Kidney (tissue), 14 donors: ENCODE data around the gene ADAMTSL3. TPM values are rescaled to one million over a fixed set of nuclear protein-coding genes. Genes with fewer than 3 reads are reported as not detected.

ENCODE experiments used
- DNase-seq, 5 donors: peaks; one replicate each; pipeline ENCODE4 v3.0.0-alpha.2; 2013 to 2020
- FAIRE-seq: peaks from 2 replicates; lab custom pipeline; 2012; peaks lifted over from hg19 to GRCh38; lab: Jason Lieb, UNC
- H3K27ac ChIP-seq, 2 donors: one replicate each; pipeline ENCODE4 v1.7.0; 2013; ENCODE audit warnings: low read depth in 2 of 2, low read length in 2 of 2, inconsistent platforms in 1 of 2
- H3K27me3 ChIP-seq: one replicate; pipeline ENCODE4 v1.7.1; 2013; ENCODE audit warnings: low read length, inconsistent platforms; ENCODE audit not compliant: control insufficient read depth, insufficient read depth
- H3K36me3 ChIP-seq, 3 donors: one replicate each; pipeline versions ENCODE4 v1.7.0 to v1.7.1; 2013; ENCODE audit warnings: low read length in 3 of 3, control low read depth in 1 of 3, inconsistent platforms in 1 of 3; ENCODE audit not compliant: insufficient read depth in 3 of 3, control insufficient read depth in 2 of 3
- H3K4me1 ChIP-seq, 3 donors: one replicate each; pipeline versions ENCODE4 v1.7.0 to v1.7.1; 2013; ENCODE audit warnings: low read length in 3 of 3, inconsistent platforms in 1 of 3, low read depth in 1 of 3; ENCODE audit not compliant: control insufficient read depth in 2 of 3, insufficient read depth in 2 of 3
- H3K4me3 ChIP-seq, 3 donors: one replicate each; pipeline versions ENCODE4 v1.7.0 to v1.8.1; 2013; ENCODE audit warnings: low read length in 3 of 3, control low read depth in 1 of 3, inconsistent platforms in 1 of 3
- H3K9ac ChIP-seq, 3 donors: one replicate each; pipeline versions ENCODE4 v1.7.0 to v1.7.1; 2013; ENCODE audit warnings: low read length in 3 of 3, control low read depth in 1 of 3, inconsistent platforms in 1 of 3
- H3K9me3 ChIP-seq, 3 donors: one replicate each; pipeline versions ENCODE4 v1.7.0 to v1.7.1; 2013; ENCODE audit warnings: low read length in 3 of 3, control low read depth in 1 of 3, inconsistent platforms in 1 of 3; ENCODE audit not compliant: control insufficient read depth in 2 of 3, insufficient read depth in 1 of 3
- CTCF ChIP-seq: IDR thresholded peaks from 3 replicates; pipeline ENCODE4 v1.5.1; 2012; ENCODE audit warnings: mild to moderate bottlenecking, moderate library complexity, borderline replicate concordance; ENCODE audit not compliant: insufficient read depth; ENCODE audit errors: extremely low read depth
- intact Hi-C: fragments of 100-400 bp; cut with DNase I; formaldehyde crosslinking; loops from one replicate; pipeline ENCODE4 v1.11.1; 2022
- polyA plus RNA-seq: library from polyadenylated mRNA; stranded (reverse); fragments of 350-450 nt; fragmentation: Illumina TruSeq; extraction: RNeasy Lipid Tissue Mini Kit (QIAGEN cat#74804); gene quantifications from one replicate; pipeline ENCODE4 v1.2.3, GENCODE V29; 2014; ENCODE audit warnings: low read depth, low replicate concordance; ENCODE audit not compliant: insufficient read depth
- total RNA-seq: library from RNA; stranded (reverse); fragmentation: NEBNext Ultra II Directional; extraction: Animal tissue kit (Norgen Biotek cat#: 25700); gene quantifications from one replicate; pipeline ENCODE4 v1.2.1, GENCODE V29; 2021
- donor health status: control.
- donor health status: control.
- donor health status: control.
- donor health status: control.
- donor health status: control.
- donor health status: DM: yes; HTN: yes; CAD: no.
- donor health status: Normal renal cell carcinoma (clear cell type).

Gene ADAMTSL3
- total and polyA plus RNA-seq, 2 donors from 2014 or later: 1.6 to 23.4 TPM

GRCh38 chr15:83659417-83659812, 5.5 kb downstream of the ADAMTSL3 start:
- H3K27ac ChIP-seq: no peak overlapping the region
- peaks cover 0 to 6% (median 0%) of the 10 kb centered on the region in 3 donors for H3K4me1 ChIP-seq
- no peak overlapping the region for H3K9ac ChIP-seq
- H3K36me3 ChIP-seq: no peaks in the 10 kb centered on the region
- H3K9me3 ChIP-seq: no peaks in the 10 kb centered on the region
- intact Hi-C loops: no loop called here
- no peak for FAIRE-seq
- no peak for TF ChIP-seq CTCF
- no peak for DNase-seq
- H3K4me3 ChIP-seq: no peak overlapping the region
- peaks cover 3% of the 10 kb centered on the region for H3K27me3 ChIP-seq

GRCh38 chr15:83665480-83665879, 11.6 kb downstream of the ADAMTSL3 start:
- TF ChIP-seq CTCF: no peak
- no peaks in the 10 kb centered on the region for H3K27me3 ChIP-seq
- intact Hi-C loops: no loop called here

GRCh38 chr15:83670672-83671229, 16.8 kb downstream of the ADAMTSL3 start:
- FAIRE-seq (no peak), DNase-seq (no peak)
- no peak overlapping the region for H3K4me3 ChIP-seq
- H3K4me1 ChIP-seq: no peaks in the 10 kb centered on the region
- peaks cover 0 to 6% (median 0%) of the 10 kb centered on the region in 3 donors for H3K9me3 ChIP-seq
- intact Hi-C loops: no loop called here
- no peak overlapping the region for H3K9ac ChIP-seq
- H3K27ac ChIP-seq: no peak overlapping the region
- no peaks in the 10 kb centered on the region for H3K36me3 ChIP-seq
- no peak for TF ChIP-seq CTCF
- no peaks in the 10 kb centered on the region for H3K27me3 ChIP-seq

More at GRCh38 chr15:83665480-83665879, 11.6 kb downstream of the ADAMTSL3 start:
- Histone ChIP-seq H3K27ac (no peak overlapping the region), H3K9me3 (no peaks in the 10 kb centered on the region), H3K9ac (no peak overlapping the region), H3K4me3 (no peak overlapping the region), H3K36me3 (no peaks in the 10 kb centered on the region), H3K4me1 (no peaks in the 10 kb centered on the region)
- DNase-seq (peak in 1 of 5 donors; percentile 25), FAIRE-seq (no peak)

DNA sequence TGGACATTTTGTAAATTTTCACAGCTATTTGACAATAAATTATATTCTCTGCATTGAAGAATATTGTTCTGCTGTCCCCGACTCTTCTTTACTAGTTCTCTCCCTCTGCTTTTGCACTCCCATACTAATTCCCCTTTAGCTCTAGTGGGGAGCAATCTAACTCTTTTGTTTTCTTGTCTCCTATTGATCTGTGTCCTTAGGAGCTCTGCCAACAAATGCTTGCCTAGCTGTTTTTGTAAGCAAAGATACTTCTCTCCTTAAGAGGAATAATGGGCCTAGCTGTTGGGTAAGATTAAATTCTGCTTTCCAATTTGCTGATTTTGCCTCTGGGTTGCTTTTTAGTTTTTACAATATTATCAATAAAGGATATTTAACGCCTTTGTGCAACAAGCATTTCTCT, 17.7 kb downstream of the ADAMTSL3 start:
- FAIRE-seq (no peak), DNase-seq (no peak)
- no peak for TF ChIP-seq CTCF
- Histone ChIP-seq H3K27ac (no peak overlapping the region), H3K36me3 (no peaks in the 10 kb centered on the region), H3K9me3 (peaks cover 0 to 6% (median 0%) of the 10 kb centered on the region in 3 donors), H3K4me3 (no peak overlapping the region), H3K9ac (no peak overlapping the region), H3K27me3 (no peaks in the 10 kb centered on the region), H3K4me1 (no peaks in the 10 kb centered on the region)
- intact Hi-C loops: no loop called here
